HEK293 (cell line): ENCODE data around the gene CKMT2.

Experiments
- CTCF ChIA-PET: fragments of 350-600 bp; formaldehyde crosslinking; extraction: SDS; loops from one replicate; lab custom pipeline; 2021; ENCODE audit warnings: antibody characterized with exemption; lab: Yijun Ruan, JAX
- POLR2A ChIA-PET: fragments of 300-600 bp; formaldehyde crosslinking; extraction: SDS; loops from one replicate; lab custom pipeline; 2020; ENCODE audit warnings: antibody characterized with exemption, inconsistent platforms; lab: Yijun Ruan, JAX
- H3K27ac ChIP-seq: fragments of 200-500 bp; sonication (Bioruptor generic); 2 replicates; pipeline ENCODE4 v1.5.1; 2014; ENCODE audit warnings: low read depth, low read length, control low read depth, inconsistent platforms; ENCODE audit errors: extremely low read depth
- H3K36me3 ChIP-seq, 2 experiments: fragments of 200-500 bp in 1 of 2; sonication (Bioruptor generic) in 1 of 2; 1 replicate in 1 of 2; 2 replicates in 1 of 2; pipeline ENCODE4 v1.5.1; 2014 to 2017; ENCODE audit warnings: inconsistent platforms in 2 of 2, low read length in 2 of 2; ENCODE audit not compliant: control insufficient read depth in 2 of 2, insufficient read depth in 1 of 2
- H3K4me1 ChIP-seq: fragments of 200-500 bp; sonication (Bioruptor generic); 2 replicates; pipeline ENCODE4 v1.5.1; 2014; ENCODE audit warnings: mild to moderate bottlenecking, low read length, inconsistent platforms; ENCODE audit not compliant: control insufficient read depth, insufficient read depth
- H3K4me3 ChIP-seq: 2 replicates; pipeline ENCODE4 v1.5.1; 2011; ENCODE audit warnings: low read depth, mild to moderate bottlenecking, control low read depth, low read length, moderate library complexity
- H3K9me3 ChIP-seq: fragments of 200-500 bp; sonication (Bioruptor generic); 2 replicates; pipeline ENCODE4 v1.5.1; 2014; ENCODE audit warnings: low read depth, low read length, inconsistent platforms; ENCODE audit not compliant: control insufficient read depth, insufficient read depth
- HOXC10 ChIP-seq: sonication (generic); formaldehyde crosslinking; IDR thresholded peaks from 2 replicates; pipeline ENCODE4 v1.8.1; 2023; ENCODE audit warnings: mild to moderate bottlenecking, missing genetic modification reagents
- KLF16 ChIP-seq: fragments of 450-650 bp; formaldehyde crosslinking; IDR thresholded peaks from 2 replicates; pipeline ENCODE4 v1.5.1; 2017; ENCODE audit warnings: missing biosample characterization, missing genetic modification characterization
- SETDB1 ChIP-seq: IDR thresholded peaks from one replicate; pipeline ENCODE4 v1.6.1; 2017; ENCODE audit warnings: mild to moderate bottlenecking, low read length, moderate library complexity, mixed read lengths; ENCODE audit not compliant: insufficient read length
- SP2 ChIP-seq: fragments of 450-650 bp; formaldehyde crosslinking; IDR thresholded peaks from 2 replicates; pipeline ENCODE4 v1.5.1; 2016; ENCODE audit warnings: missing biosample characterization, missing genetic modification characterization
- ZIC2 ChIP-seq: fragments of 450-650 bp; formaldehyde crosslinking; IDR thresholded peaks from 2 replicates; pipeline ENCODE4 v1.5.1; 2016; ENCODE audit warnings: missing biosample characterization, missing genetic modification characterization
- ZNF112 ChIP-seq: fragments of 450-650 bp; formaldehyde crosslinking; IDR thresholded peaks from 2 replicates; pipeline ENCODE4 v1.5.0; 2017; ENCODE audit warnings: missing biosample characterization, missing genetic modification characterization
- ZNF133 ChIP-seq: fragments of 450-650 bp; formaldehyde crosslinking; IDR thresholded peaks from 2 replicates; pipeline ENCODE4 v1.5.1; 2016; ENCODE audit warnings: missing biosample characterization, missing genetic modification characterization
- ZNF138 ChIP-seq: fragments of 450-650 bp; formaldehyde crosslinking; IDR thresholded peaks from 2 replicates; pipeline ENCODE4 v1.5.1; 2016; ENCODE audit warnings: missing biosample characterization, missing genetic modification characterization, borderline replicate concordance
- ZNF2 ChIP-seq: fragments of 450-650 bp; formaldehyde crosslinking; IDR thresholded peaks from 2 replicates; pipeline ENCODE4 v1.5.1; 2016; ENCODE audit warnings: missing biosample characterization, missing genetic modification characterization
- ZNF24 ChIP-seq: fragments of 450-650 bp; formaldehyde crosslinking; IDR thresholded peaks from 2 replicates; pipeline ENCODE4 v1.5.1; 2016; ENCODE audit warnings: missing biosample characterization, missing genetic modification characterization
- ZNF514 ChIP-seq: fragments of 450-650 bp; formaldehyde crosslinking; IDR thresholded peaks from 2 replicates; pipeline ENCODE4 v1.5.1; 2016; ENCODE audit warnings: missing biosample characterization, missing genetic modification characterization
- ZNF521 ChIP-seq: fragments of 450-650 bp; formaldehyde crosslinking; IDR thresholded peaks from 2 replicates; pipeline ENCODE4 v1.5.1; 2017; ENCODE audit warnings: missing biosample characterization, mild to moderate bottlenecking, missing genetic modification characterization
- ZNF529 ChIP-seq: fragments of 450-650 bp; formaldehyde crosslinking; IDR thresholded peaks from 2 replicates; pipeline ENCODE4 v1.5.1; 2017; ENCODE audit warnings: missing genetic modification characterization, missing biosample characterization; ENCODE audit not compliant: insufficient replicate concordance
- ZNF544 ChIP-seq: fragments of 450-650 bp; formaldehyde crosslinking; IDR thresholded peaks from 2 replicates; pipeline ENCODE4 v1.5.0; 2017; ENCODE audit warnings: missing biosample characterization, missing genetic modification characterization
- ZNF561 ChIP-seq: fragments of 450-650 bp; IDR thresholded peaks from 2 replicates; pipeline ENCODE4 v1.5.1; 2018; ENCODE audit warnings: missing biosample characterization, missing genetic modification characterization, borderline replicate concordance
- ZNF585B ChIP-seq: fragments of 450-650 bp; formaldehyde crosslinking; IDR thresholded peaks from 2 replicates; pipeline ENCODE4 v1.5.1; 2016; ENCODE audit warnings: missing biosample characterization, missing genetic modification characterization
- ZXDB ChIP-seq: fragments of 450-650 bp; formaldehyde crosslinking; IDR thresholded peaks from 2 replicates; pipeline ENCODE4 v1.5.1; 2016; ENCODE audit warnings: missing biosample characterization, missing genetic modification characterization
- TF ChIP-seq, protein P1 (sequence below): fragments of 450-650 bp; formaldehyde crosslinking; IDR thresholded peaks from 2 replicates; pipeline ENCODE4 v1.5.1; 2016; ENCODE audit warnings: missing biosample characterization, missing genetic modification characterization
- TF ChIP-seq, protein P2 (sequence below): fragments of 450-650 bp; formaldehyde crosslinking; IDR thresholded peaks from 2 replicates; pipeline ENCODE4 v1.5.1; 2017; ENCODE audit warnings: missing biosample characterization, missing genetic modification characterization
- TF ChIP-seq, protein P3 (sequence below): fragments of 450-650 bp; formaldehyde crosslinking; IDR thresholded peaks from 2 replicates; pipeline ENCODE4 v1.5.1; 2016; ENCODE audit warnings: missing biosample characterization, missing genetic modification characterization, borderline replicate concordance
- TF ChIP-seq, protein P4 (sequence below): fragments of 450-650 bp; formaldehyde crosslinking; IDR thresholded peaks from 2 replicates; pipeline ENCODE4 v1.5.1; 2016; ENCODE audit warnings: missing biosample characterization, missing genetic modification characterization, borderline replicate concordance

CKMT2 gene

GRCh38 chr5:81202655-81203054 lies 30.5 kb upstream of the CKMT2 start:
- H3K36me3 ChIP-seq = no peaks in the 10 kb centered on the region
- no peaks in the 10 kb centered on the region for H3K9me3 ChIP-seq
- H3K27ac ChIP-seq = no peak overlapping the region
- H3K4me1 ChIP-seq = no peaks in the 10 kb centered on the region
- H3K4me3 ChIP-seq = no peak overlapping the region
- ChIA-PET POLR2A (no interaction called here), CTCF (interaction anchor here (1.4 to 4.7 kb wide), 3 partner anchors 8 to 97 kb away, joined by 4 to 34 read pairs (median 5); no protein-coding TSS in a partner anchor)
- TF ChIP-seq, protein P1, sequence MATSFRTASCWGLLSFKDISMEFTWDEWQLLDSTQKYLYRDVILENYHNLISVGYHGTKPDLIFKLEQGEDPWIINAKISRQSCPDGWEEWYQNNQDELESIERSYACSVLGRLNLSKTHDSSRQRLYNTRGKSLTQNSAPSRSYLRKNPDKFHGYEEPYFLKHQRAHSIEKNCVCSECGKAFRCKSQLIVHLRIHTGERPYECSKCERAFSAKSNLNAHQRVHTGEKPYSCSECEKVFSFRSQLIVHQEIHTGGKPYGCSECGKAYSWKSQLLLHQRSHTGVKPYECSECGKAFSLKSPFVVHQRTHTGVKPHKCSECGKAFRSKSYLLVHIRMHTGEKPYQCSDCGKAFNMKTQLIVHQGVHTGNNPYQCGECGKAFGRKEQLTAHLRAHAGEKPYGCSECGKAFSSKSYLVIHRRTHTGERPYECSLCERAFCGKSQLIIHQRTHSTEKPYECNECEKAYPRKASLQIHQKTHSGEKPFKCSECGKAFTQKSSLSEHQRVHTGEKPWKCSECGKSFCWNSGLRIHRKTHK = no peak
- no peak for TF ChIP-seq ZNF544 (tag by site-specific recombination)
- no peak for TF ChIP-seq ZNF521 (tag by site-specific recombination)
- TF ChIP-seq, protein P2, sequence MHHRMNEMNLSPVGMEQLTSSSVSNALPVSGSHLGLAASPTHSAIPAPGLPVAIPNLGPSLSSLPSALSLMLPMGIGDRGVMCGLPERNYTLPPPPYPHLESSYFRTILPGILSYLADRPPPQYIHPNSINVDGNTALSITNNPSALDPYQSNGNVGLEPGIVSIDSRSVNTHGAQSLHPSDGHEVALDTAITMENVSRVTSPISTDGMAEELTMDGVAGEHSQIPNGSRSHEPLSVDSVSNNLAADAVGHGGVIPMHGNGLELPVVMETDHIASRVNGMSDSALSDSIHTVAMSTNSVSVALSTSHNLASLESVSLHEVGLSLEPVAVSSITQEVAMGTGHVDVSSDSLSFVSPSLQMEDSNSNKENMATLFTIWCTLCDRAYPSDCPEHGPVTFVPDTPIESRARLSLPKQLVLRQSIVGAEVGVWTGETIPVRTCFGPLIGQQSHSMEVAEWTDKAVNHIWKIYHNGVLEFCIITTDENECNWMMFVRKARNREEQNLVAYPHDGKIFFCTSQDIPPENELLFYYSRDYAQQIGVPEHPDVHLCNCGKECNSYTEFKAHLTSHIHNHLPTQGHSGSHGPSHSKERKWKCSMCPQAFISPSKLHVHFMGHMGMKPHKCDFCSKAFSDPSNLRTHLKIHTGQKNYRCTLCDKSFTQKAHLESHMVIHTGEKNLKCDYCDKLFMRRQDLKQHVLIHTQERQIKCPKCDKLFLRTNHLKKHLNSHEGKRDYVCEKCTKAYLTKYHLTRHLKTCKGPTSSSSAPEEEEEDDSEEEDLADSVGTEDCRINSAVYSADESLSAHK (tag by site-specific recombination) = no peak
- no peak for TF ChIP-seq ZNF514 (tag by site-specific recombination)
- TF ChIP-seq, protein P3, sequence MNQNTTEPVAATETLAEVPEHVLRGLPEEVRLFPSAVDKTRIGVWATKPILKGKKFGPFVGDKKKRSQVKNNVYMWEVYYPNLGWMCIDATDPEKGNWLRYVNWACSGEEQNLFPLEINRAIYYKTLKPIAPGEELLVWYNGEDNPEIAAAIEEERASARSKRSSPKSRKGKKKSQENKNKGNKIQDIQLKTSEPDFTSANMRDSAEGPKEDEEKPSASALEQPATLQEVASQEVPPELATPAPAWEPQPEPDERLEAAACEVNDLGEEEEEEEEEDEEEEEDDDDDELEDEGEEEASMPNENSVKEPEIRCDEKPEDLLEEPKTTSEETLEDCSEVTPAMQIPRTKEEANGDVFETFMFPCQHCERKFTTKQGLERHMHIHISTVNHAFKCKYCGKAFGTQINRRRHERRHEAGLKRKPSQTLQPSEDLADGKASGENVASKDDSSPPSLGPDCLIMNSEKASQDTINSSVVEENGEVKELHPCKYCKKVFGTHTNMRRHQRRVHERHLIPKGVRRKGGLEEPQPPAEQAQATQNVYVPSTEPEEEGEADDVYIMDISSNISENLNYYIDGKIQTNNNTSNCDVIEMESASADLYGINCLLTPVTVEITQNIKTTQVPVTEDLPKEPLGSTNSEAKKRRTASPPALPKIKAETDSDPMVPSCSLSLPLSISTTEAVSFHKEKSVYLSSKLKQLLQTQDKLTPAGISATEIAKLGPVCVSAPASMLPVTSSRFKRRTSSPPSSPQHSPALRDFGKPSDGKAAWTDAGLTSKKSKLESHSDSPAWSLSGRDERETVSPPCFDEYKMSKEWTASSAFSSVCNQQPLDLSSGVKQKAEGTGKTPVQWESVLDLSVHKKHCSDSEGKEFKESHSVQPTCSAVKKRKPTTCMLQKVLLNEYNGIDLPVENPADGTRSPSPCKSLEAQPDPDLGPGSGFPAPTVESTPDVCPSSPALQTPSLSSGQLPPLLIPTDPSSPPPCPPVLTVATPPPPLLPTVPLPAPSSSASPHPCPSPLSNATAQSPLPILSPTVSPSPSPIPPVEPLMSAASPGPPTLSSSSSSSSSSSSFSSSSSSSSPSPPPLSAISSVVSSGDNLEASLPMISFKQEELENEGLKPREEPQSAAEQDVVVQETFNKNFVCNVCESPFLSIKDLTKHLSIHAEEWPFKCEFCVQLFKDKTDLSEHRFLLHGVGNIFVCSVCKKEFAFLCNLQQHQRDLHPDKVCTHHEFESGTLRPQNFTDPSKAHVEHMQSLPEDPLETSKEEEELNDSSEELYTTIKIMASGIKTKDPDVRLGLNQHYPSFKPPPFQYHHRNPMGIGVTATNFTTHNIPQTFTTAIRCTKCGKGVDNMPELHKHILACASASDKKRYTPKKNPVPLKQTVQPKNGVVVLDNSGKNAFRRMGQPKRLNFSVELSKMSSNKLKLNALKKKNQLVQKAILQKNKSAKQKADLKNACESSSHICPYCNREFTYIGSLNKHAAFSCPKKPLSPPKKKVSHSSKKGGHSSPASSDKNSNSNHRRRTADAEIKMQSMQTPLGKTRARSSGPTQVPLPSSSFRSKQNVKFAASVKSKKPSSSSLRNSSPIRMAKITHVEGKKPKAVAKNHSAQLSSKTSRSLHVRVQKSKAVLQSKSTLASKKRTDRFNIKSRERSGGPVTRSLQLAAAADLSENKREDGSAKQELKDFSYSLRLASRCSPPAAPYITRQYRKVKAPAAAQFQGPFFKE (tag by site-specific recombination) = no peak
- TF ChIP-seq, all 188 proteins: peak for 0

- Histone ChIP-seq H3K4me3 (no peak overlapping the region), H3K36me3 (no peaks in the 10 kb centered on the region), H3K27ac (no peak overlapping the region), H3K4me1 (no peaks in the 10 kb centered on the region), H3K9me3 (no peaks in the 10 kb centered on the region)
- TF ChIP-seq ZNF2 (tag by site-specific recombination) (no peak), ZNF112 (tag by site-specific recombination) (no peak), ZXDB (tag by site-specific recombination) (no peak), ZNF24 (tag by site-specific recombination) (no peak), ZNF133 (tag by site-specific recombination) (no peak), HOXC10 (CRISPR knock-in tag) (no peak)
- POLR2A ChIA-PET = no interaction called here
- CTCF ChIA-PET = interaction anchor here (1.4 to 4.7 kb wide), 2 partner anchors 9 to 96 kb away, joined by 4 to 34 read pairs; no protein-coding TSS in a partner anchor
Measured at GRCh38 chr5:81203729-81204128, 29.4 kb upstream of the CKMT2 start.

DNA sequence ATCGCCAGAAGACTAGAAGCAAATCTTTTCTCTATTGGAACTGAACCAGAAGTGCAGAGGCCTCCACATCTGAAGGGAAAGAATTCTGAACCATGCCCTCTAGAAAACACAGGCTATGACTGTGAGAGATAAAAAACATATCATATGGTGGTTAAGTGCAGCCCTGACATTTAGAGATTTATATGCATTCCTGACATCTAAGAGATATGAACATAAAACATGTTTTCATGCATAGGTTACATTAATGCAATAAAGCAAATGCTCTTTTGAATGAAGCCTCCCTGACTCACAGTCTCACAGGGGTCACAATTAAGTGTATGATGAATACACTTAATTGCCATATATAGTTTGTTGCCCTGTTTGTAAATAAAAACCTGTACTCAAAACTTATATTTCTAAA lies 28.9 kb upstream of the CKMT2 start:
- CTCF ChIA-PET = interaction anchor here (0.6 to 4.7 kb wide), 2 partner anchors 9 to 343 kb away, joined by 3 to 34 read pairs; no protein-coding TSS in a partner anchor
- Histone ChIP-seq H3K27ac (no peak overlapping the region), H3K4me1 (no peaks in the 10 kb centered on the region), H3K36me3 (no peaks in the 10 kb centered on the region), H3K4me3 (no peak overlapping the region), H3K9me3 (no peaks in the 10 kb centered on the region)
- POLR2A ChIA-PET = no interaction called here
- TF ChIP-seq ZNF529 (tag by site-specific recombination) (no peak), KLF16 (no peak), ZNF585B (tag by site-specific recombination) (no peak), ZNF561 (no peak), SETDB1 (no peak), ZNF138 (tag by site-specific recombination) (no peak), SP2 (tag by site-specific recombination) (no peak), ZIC2 (tag by site-specific recombination) (no peak)
- TF ChIP-seq, protein P4, sequence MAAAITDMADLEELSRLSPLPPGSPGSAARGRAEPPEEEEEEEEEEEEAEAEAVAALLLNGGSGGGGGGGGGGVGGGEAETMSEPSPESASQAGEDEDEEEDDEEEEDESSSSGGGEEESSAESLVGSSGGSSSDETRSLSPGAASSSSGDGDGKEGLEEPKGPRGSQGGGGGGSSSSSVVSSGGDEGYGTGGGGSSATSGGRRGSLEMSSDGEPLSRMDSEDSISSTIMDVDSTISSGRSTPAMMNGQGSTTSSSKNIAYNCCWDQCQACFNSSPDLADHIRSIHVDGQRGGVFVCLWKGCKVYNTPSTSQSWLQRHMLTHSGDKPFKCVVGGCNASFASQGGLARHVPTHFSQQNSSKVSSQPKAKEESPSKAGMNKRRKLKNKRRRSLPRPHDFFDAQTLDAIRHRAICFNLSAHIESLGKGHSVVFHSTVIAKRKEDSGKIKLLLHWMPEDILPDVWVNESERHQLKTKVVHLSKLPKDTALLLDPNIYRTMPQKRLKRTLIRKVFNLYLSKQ (tag by site-specific recombination) = no peak
